ENCODE data around the gene STK10.

Gene STK10

GRCh38 chr5:172127581-172127980 is 60.4 kb downstream of the STK10 start:
- H3K4me3 ChIP-seq (ENCODE audit: low read length), result no peak overlapping the region
- no peak for DNase-seq (ENCODE audit: low read depth)
- TF ChIP-seq CTCF (conservative IDR thresholded peaks at IDR 0.05; ENCODE audit: low read length), result no peak

GRCh38 chr5:172123269-172123692 is 64.7 kb downstream of the STK10 start:
- peak; percentile 94 for DNase-seq (ENCODE audit: low read depth)
- no peak overlapping the region for H3K4me3 ChIP-seq (ENCODE audit: low read length)
- peak; percentile 69 for TF ChIP-seq CTCF (conservative IDR thresholded peaks at IDR 0.05; ENCODE audit: low read length)

GRCh38 chr5:172119921-172120688 is 67.9 kb downstream of the STK10 start:
- DNase-seq (ENCODE audit: low read depth), result no peak
- TF ChIP-seq CTCF (conservative IDR thresholded peaks at IDR 0.05; ENCODE audit: low read length), result no peak
- no peak overlapping the region for H3K4me3 ChIP-seq (ENCODE audit: low read length)

- no peak for TF ChIP-seq CTCF (conservative IDR thresholded peaks at IDR 0.05; ENCODE audit: low read length)
- DNase-seq (ENCODE audit: low read depth), result no peak
- no peak overlapping the region for H3K4me3 ChIP-seq (ENCODE audit: low read length)
These were observed 69.1 kb downstream of the STK10 start for GRCh38 chr5:172118891-172119290.

GRCh38 chr5:172117977-172118701 is 69.9 kb downstream of the STK10 start:
- no peak for DNase-seq (ENCODE audit: low read depth)
- no peak overlapping the region for H3K4me3 ChIP-seq (ENCODE audit: low read length)
- TF ChIP-seq CTCF (conservative IDR thresholded peaks at IDR 0.05; ENCODE audit: low read length), result no peak

- H3K4me3 ChIP-seq (ENCODE audit: low read length), result no peak overlapping the region
- no peak for TF ChIP-seq CTCF (conservative IDR thresholded peaks at IDR 0.05; ENCODE audit: low read length)
- no peak for DNase-seq (ENCODE audit: low read depth)
These were observed 72.5 kb downstream of the STK10 start for GRCh38 chr5:172115541-172115982.

Data from AG10803 (cell line).